Measurements from ENCODE around the gene NPM1.
"Not testable (repeated sequence)": the region's sequence is repeated elsewhere in the genome, so short reads cannot be mapped to it uniquely, and the experiment has no call there.

The NPM1 gene

GRCh38 chr5:171384999-171385398 lies 2.6 kb upstream of the NPM1 start:
- not testable (repeated sequence) for H3K27ac ChIP-seq, H3K4me3 ChIP-seq

DNA sequence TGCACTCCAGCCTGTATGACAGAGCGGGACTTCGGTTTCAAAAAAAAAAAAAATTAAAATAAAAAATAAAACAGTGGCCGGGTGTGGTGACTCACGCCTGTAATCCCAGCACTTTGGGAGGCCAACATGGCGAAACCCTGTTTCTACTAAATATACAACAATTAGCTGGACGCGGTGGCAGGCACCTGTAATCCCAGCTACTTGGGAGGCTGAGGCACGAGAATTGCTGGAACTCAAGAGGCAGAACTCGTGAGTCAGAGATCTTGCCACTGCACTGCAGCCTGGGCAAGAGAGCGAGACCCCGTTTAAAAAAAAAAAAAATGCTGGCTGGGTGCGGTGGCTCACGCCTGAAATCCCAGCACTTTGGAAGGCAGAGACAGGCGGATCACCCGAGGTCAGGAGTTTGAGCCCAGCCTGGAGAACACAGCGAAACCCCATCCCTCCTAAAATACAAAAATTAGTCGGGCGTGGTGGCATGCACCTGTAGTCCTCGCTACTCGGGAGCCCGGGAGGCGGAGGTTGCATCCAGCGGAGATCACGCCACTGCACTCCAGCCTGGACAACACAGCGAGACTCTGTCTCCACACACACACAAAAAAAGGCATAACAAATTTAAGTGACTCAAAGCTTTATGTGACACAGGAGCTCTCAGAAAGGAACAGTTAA lies 1.5 kb upstream of the NPM1 start:
- Histone ChIP-seq H3K27ac (no peak overlapping the region), H3K4me3 (no peak overlapping the region)

GRCh38 chr5:171386861-171387344 lies 746 bp upstream of the NPM1 start:
- Histone ChIP-seq H3K4me3 (peak overlapping the region; percentile 81 to 98 (median 94)), H3K27ac (peak overlapping the region; percentile 10 to 97 (median 91))

DNA sequence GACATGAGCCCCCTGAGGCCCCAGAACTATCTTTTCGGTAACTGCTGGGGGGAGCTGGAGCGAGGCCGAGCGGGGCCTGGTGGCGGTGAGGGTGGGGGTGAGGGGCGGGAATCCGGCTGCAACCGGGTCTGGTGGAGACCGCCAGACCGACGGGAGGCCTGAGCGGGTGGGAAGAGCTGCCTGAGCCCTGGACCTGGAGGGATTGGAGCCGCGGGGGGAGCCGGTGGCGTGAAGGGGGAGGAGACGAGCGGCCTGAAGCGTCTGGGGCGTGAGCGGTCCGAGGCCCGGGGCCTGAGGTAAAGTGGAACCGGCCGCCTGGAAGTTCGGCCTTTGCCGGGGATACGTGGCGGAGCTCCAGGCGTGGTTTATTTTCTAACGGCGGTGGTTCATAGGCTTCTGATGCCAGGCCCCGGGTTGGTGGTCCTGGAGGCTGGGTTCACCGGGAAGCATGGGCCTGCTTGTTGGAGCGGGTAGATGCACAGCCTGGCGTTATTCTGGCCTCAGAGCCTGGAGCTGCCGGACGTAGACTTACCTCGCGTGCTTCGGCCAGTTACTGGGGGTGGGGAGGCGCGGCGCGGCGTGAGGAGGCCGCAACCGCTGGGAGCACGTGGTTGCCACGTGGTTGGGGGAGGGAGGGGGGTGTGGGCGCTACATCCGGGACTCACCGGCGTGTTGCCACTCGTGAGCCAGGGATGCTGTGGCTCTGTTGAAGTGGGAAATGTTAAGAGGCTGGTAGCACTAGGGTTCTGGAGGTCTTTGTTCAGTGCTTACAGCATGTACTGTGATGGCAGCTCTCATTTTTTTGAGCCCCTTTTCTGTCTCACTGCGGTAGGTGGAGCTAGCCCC lies 544 bp downstream of the NPM1 start:
- Histone ChIP-seq H3K27ac (peak overlapping the region; percentile 73 to 97 (median 91)), H3K4me3 (peak overlapping the region; percentile 81 to 98 (median 94))

DNA sequence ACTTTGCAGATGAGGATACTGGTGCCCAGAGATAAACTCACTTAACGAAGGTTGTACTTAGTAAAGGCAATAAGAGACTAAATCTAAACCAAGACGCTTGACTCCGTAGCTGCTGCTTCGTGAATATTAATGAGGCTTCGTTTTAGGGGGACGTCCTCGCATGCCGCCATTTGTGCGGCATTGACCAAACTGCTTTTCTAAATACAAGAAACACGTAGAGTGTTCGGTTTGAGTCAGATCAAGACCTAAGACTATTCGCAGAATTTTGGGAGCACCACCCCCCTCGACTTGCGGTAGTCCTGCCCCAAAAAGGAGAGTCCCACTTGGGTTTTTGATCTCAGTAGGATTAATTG lies 1.1 kb downstream of the NPM1 start:
- Histone ChIP-seq H3K4me3 (peak overlapping the region; percentile 81 to 98 (median 94)), H3K27ac (peak overlapping the region in 12 of 21 experiments; percentile 84 to 97 (median 92))

GRCh38 chr5:171390883-171391677 lies 3.4 kb downstream of the NPM1 start:
- H3K27ac ChIP-seq, result no peak overlapping the region
- H3K4me3 ChIP-seq, result peak overlapping the region in 1 of 7 experiments; percentile 97

DNA sequence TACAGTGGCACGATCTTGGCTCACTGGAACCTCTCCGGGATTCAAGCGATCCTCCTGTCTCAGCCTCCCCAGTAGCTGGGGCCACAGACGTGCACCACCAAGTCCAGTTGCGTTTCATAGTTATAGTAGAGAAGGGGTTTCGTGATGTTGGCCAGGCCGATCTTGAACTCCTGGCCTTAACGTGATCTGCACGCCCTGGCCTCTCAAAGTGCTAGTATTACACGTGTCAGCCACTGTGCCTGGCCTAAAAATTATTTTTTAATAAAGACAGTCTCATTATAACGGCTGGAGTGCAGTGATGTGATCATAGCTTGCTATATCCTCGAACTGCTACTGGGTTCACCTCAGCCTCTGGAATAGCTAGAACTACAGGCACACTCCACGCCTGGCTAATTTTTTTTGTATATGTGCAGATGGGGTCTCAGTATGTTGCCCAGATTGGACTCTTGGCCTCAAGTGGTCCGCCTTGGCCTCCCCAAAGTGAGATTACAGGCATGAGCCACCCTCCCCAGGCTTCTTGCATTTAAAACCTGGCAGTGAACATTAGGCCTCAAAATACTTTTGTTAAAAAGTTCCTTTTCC lies 4.4 kb downstream of the NPM1 start:
- no peak overlapping the region for H3K4me3 ChIP-seq

GRCh38 chr5:171392585-171393159 lies 5.0 kb downstream of the NPM1 start:
- no peak overlapping the region for H3K27ac ChIP-seq
- H3K4me3 ChIP-seq, result no peak overlapping the region

More for the DNA sequence above, 4.4 kb downstream of the NPM1 start:
- no peak overlapping the region for H3K27ac ChIP-seq

- Histone ChIP-seq H3K27ac (no peak overlapping the region), H3K4me3 (no peak overlapping the region)
Observed at GRCh38 chr5:171395042-171395441, 7.4 kb downstream of the NPM1 start.

DNA sequence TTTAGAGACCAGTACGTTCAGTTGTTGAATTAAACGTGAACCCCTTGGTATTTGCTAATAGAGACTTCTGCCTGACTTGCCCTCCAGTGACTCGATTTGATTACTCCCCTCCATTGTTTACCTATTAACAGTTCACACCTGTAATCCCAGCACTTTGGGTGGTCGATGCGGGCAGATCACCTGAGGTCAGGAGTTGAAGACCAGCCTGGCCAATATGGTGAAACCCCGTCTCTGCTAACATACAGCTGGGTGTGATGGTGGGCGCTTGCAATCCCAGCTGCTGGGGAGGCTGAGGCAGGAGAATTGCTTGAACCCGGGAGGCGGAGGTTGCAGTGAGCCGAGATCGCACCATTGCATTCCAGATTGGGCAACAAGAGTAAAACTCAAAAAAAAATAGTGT lies 8.9 kb downstream of the NPM1 start:
- H3K27ac ChIP-seq, result not testable (repeated sequence)

DNA sequence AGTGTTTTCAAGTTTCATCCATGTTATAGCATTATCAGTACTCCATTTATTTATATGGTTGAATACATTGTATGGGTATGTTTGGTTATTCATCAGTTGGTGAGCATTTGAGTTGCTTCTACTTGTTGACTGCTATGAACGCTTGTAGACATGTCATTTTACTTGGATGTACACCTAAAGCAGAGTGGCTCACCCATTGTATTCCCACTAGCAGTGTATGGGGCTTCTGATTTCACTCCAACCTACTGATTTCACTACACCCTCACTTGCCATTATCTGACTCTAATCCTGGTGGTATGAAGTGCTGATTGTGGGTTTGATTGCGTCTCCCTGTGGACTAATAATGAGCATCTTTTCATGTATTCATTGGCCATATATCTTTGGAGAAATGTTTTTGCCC lies 9.5 kb downstream of the NPM1 start:
- no peak overlapping the region for H3K27ac ChIP-seq
- H3K4me3 ChIP-seq, result no peak overlapping the region

More for the DNA sequence above, 8.9 kb downstream of the NPM1 start:
- H3K4me3 ChIP-seq, result not testable (repeated sequence)

- Histone ChIP-seq H3K27ac (no peak overlapping the region), H3K4me3 (no peak overlapping the region)
Observed at GRCh38 chr5:171397599-171397998, 9.9 kb downstream of the NPM1 start.

- not testable (repeated sequence) for H3K4me3 ChIP-seq, H3K27ac ChIP-seq
Observed at GRCh38 chr5:171398660-171399059, 11.0 kb downstream of the NPM1 start.

GRCh38 chr5:171400169-171400568 lies 12.5 kb downstream of the NPM1 start:
- Histone ChIP-seq H3K27ac (no peak overlapping the region), H3K4me3 (no peak overlapping the region)

DNA sequence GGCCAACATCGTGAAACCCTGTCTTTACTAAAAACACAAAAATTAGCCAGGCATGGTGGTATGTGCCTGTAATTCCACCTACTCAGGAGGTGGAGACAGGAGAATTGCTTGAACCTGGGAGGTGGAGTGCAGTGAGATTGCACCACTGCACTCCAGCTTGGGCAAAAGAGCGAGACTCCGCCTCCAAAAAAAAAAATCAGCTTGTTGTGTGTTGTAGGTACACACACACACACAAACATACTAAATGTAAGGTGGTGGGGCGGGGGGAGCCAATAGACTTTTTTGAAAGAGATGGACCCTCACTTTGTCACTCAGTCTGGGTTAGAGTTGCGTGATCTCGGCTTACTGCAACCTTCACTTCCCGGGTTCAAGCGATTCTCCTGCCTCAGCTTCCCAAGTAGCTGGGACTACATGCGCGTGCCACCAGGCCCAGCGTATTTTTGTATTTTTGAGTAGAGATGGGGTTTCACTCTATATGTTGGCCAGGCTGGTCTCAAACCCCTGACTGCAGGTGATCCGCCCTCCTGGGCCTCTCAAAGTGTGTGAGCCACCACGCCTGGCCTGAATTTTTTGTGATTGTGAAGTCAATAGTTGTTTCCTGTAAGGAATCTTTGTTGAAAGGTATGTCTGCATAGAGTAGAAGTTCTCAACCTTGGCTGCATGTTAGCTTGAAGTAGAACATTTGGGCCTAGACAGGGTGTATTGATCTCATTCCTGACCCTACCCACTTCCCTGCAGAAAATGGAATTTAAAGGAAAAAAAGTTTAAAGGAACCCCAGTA lies 13.7 kb downstream of the NPM1 start:
- Histone ChIP-seq H3K27ac (no peak overlapping the region), H3K4me3 (no peak overlapping the region)

DNA sequence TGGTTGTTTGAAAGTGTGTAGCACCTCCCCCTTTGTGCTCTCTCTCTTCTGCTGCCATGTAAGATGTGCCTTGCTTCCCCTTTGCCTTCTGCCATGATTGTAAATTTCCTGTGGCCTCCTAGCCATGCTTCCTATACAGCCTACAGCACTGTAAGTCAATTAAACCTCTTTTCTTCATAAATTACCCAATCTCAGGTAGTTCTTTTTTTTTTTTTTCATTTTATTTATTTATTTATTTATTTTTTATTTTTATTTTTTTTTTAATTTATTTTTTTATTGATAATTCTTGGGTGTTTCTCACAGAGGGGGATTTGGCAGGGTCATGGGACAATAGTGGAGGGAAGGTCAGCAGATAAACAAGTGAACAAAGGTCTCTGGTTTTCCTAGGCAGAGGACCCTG lies 15.1 kb downstream of the NPM1 start:
- H3K4me3 ChIP-seq, H3K27ac ChIP-seq: not testable (repeated sequence)

- Histone ChIP-seq H3K4me3 (no peak overlapping the region), H3K27ac (no peak overlapping the region)
Observed at GRCh38 chr5:171405615-171406014, 18.0 kb downstream of the NPM1 start.

- H3K27ac ChIP-seq, result no peak overlapping the region
- H3K4me3 ChIP-seq, result no peak overlapping the region
Observed at GRCh38 chr5:171407234-171407633, 19.6 kb downstream of the NPM1 start.
